SIG-M5 treated with dmso at 0.1 percent for 504 hours (cell line): ENCODE results near the gene ADIPOR2.
A peak's percentile ranks its signal among the peaks of the same experiment; 100 is the strongest.
"Not testable (repeated sequence)": the region's sequence is repeated elsewhere in the genome, so short reads cannot be mapped to it uniquely, and the experiment has no call there.

Experiments
- DNase-seq: peaks from one replicate; lab custom pipeline; 2025; ENCODE audit not compliant: unreplicated experiment; lab: John Stamatoyannopoulos, UW

ADIPOR2 gene

DNA sequence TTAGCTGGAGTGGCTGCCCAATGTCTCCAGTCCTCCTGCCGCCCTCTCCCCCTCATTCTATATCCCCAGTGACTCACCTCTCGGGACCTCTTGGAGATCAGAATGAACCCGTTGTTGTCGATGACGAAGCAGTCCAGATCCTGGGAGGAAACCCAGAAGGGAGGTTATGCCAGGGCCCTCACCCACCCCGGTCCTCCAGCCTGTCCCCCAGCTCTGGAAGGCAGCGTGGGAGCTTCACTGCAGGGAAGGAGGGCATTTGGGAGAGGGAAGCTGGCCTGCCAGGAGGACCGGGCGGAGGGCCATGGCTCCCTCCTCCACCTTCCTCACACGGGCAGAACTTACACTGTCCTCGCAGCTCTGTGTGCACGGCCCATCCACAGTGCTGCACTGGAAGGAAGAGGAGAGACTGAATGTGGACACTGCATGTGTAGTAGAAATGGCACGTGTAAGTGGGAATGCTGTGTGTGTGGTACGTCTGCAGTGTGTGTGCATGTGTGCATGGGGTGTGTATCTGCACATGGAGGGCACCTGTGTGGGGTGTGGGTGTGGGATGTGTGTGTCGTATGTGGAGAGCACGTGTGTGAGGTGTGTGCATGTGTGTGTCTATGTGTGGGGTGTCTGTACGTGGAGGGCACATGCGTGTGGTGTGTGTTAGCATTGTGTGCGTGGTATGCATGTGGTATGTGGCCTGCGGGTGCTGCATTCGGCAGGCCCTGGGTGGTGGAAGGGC lies 119.5 kb downstream of the ADIPOR2 start:
- DNase-seq = peak; percentile 51

DNA sequence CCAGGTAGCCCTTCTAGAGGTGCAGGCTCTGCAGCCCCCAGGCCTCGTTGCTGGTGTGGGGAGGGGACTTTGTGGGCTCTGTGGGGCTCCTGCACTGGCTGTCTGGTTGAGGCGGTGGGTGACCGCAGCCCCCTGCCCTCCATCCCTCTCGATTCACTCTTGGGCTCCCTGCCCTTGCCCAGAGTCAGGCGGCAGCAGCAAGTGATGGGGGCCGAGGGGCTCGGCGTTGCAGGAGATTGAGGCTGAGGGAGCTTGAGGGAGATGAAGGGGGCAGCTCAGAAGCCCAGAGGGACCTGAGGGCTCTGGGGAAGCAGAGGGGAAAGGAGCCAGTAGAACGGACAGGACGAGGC lies 120.0 kb downstream of the ADIPOR2 start:
- DNase-seq = no peak

DNA sequence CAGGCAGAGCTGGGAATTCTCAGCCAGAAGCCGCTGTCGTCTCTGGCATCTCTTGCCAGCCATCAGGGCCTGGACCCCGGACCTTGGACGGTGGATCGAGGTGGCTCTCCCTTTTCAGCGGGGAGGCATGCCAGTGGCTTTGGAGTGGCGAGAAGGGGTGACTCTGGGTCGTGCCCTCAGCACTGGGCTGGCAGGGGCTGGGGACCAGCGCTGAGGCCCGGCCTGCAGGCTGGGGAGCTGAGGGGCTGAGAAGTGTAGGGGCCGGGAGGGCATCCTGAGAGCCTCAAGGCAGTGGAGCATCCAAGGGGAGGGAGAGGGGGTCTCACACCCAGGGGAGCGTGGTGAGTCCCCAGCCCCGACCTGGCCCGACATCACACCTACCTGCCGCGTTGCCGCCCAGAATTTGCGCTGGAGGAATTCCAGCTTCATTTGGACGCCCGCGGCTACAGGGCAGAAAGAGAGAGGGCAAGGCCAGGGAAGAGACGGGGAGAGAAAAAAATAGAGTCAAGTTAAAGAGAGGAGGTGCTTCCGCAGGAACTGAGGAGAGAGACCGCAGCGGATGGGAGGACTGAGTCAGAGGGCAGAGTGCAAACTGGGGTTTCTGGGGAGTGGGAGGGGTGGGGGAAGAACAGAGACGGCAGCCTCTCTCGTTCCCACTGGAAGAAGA lies 120.5 kb downstream of the ADIPOR2 start:
- DNase-seq = peak; percentile 97

DNA sequence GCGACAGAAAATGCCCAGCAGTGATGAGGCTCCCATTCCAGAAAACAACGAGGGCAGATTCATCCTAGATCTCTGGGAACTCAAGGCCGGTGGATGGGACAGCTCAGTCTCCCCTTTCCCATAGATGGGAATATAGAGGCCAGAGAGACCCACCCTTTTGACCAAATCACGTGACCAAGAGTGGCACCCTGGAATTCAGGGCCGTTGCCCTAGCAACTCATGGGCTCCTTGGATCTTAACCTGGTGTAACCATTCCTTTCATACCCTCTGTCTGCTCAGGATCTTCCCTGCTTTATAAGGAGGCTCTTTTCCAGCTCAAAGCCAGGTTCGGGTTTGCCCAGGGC lies 121.0 kb downstream of the ADIPOR2 start:
- DNase-seq = peak; percentile 80

DNA sequence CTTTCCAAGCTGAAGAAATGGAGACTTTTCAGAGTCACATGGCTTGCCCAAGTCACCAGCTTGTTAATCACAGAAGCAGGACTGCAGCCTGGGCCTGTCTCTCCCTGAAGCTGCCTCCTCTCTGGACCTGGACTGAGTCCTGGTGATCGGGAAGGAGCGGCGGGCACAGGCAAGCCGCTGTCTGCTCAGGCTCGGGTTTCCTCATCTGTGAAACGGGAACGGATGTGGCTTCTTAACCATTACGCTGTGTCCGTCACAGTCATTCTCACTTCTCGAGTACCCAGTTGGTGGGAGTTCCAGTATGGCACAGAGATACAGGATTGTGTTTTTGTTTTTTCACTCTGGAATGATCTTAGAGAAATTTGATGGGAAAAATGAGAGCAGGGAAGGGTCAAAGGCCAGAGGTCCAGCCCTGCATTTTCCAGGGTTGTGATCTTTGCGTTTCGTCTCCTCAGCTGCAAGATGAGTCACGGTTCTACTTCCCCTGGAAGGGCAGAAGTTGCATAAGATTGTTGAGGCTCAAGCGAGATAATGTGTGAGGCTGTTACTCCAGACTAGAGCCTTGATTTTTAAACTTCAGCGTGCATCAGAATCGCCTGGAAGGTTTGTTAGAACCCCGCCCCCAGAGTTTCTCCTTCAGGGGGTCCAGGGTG lies 121.9 kb downstream of the ADIPOR2 start:
- DNase-seq = peak; percentile 96

DNA sequence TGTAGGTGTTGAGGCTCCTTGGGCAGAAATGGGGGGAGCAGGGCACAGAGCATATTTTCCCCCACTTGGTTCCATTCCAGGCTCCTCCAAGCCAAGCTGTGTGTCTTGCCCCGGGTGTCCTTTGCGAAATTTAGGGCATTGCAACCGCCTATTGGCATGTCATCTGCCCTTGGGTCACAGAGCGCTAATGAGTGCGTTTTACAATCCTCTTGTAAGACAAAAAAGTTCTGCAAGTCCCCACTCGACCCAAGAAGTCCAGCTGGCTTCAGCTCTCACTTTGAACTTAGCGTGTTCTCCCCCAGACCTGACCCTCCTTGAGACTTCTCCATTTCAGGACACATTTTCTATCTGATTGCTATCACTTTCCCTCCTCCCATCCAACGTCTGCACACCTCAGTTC lies 123.4 kb downstream of the ADIPOR2 start:
- peak; percentile 57 for DNase-seq

DNA sequence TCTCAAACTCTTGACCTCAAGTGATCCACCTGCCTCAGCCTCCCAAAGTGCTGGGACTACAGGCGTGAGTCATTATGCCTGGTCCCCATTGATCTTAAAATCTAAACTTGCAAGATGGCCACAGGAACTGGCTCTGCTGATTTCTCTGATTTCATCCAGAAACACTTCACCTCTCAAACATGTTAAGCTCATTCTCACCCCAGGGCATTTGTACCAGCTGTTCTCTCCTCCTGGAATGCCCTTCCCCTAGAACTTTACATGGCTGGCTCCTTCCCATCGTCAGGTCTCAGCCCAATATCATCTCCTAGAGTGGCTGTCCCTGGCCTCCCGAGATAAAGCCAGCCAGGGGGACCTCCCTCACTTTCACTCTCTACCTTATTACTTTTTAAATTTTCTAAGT lies 124.2 kb downstream of the ADIPOR2 start:
- no peak for DNase-seq

DNA sequence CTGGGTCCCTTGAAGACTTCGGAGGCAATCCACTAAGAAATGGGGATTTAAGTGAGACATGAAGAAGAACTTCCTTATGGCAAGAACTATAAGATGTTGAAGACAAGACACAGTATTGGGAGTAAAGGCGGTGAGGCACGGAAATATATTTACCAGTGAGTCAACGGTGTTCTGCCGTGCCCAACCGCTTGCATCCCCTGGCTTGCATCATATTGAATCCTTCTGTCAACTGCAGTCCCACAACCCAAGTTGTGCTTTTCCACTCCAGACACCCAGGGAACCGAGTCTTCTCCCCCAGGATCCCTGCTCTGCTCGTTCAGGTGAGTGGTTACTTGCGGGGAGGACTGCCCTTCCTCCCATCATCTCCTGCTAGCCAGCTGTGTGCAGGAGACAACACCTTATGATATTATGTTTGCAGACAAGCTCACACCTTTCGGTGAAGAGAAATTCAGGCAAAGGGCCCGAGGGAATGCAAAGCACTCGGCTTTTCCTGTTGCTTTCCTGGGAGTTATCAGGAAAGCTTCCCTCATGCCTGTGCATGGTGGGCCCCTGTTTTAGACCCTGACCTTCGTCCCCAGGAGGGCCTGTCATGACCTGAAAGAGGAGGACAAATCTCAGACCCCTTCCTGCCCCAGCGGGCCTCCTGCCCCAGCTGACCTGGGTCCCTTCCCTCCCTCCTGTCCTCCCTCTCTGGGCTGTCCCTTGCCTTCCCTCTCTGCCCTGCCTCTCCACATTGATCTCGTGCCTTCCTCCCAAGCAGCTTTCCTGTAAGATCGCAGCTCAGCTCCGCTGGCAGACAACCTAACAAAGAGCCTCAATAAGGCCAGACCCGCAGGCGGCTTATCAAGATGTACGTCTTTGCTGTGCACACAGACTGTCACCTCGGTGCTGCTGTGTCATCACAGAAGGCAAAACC lies 125.2 kb downstream of the ADIPOR2 start:
- DNase-seq = peak; percentile 80

DNA sequence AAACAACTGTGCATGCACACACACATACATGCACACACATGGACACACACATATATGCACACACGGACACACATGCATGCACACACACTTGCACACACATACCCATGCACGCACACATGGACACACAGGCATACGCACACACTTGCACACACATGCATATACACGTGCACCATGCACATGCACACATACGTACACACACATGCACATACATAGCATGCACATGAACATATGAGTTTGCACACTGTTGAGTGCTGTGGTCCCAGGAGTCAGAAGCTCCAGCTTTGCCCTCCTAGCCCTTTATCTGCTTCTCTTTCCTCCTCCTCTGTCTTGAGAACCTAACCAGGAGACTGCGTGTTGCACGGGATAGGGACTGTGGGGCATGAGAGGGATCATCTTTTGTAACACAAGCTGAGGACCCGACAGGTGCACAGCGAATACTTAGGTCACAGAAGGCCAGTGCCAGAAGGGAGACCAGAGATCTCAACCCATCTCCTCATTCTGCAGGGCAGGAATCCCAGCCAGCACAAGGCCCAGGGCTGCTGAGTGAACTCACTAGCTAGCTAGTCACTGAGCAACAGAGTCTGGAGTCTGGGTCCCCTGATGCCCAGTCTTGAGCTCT lies 126.0 kb downstream of the ADIPOR2 start:
- DNase-seq = no peak

DNA sequence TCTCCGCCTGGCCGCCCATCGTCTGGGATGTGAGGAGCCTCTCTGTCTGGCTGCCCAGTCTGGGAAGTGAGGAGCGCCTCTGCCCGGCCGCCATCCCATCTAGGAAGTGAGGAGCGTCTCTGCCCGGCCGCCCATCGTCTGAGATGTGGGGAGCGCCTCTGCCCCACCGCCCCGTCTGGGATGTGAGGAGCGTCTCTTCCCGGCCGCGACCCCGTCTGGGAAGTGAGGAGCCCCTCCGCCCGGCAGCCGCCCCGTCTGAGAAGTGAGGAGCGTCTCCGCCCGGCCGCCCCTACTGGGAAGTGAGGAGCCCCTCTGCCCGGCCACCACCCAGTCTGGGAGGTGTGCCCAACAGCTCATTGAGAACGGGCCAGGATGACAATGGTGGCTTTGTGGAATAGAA lies 127.1 kb downstream of the ADIPOR2 start:
- DNase-seq = not testable (repeated sequence)

DNA sequence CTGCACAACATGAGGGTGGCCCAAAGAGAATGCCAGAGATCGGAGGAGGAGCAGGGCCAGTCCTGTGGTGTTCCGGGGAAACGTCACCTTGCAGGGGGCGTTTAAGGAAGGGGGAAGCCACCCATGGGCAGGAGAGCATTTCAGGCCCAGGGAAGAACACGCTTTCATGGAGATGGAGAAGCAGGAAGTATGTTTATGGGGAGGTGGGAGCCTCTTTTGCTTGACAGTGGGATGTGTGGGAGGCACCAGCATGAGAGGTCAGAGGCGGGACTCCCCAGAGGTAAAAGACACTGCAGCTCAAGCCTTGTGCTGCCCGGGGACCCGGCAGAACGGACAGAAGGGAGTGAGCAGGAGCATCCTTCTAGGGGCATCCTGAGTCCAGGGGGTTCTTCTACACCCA lies 128.2 kb downstream of the ADIPOR2 start:
- no peak for DNase-seq

DNA sequence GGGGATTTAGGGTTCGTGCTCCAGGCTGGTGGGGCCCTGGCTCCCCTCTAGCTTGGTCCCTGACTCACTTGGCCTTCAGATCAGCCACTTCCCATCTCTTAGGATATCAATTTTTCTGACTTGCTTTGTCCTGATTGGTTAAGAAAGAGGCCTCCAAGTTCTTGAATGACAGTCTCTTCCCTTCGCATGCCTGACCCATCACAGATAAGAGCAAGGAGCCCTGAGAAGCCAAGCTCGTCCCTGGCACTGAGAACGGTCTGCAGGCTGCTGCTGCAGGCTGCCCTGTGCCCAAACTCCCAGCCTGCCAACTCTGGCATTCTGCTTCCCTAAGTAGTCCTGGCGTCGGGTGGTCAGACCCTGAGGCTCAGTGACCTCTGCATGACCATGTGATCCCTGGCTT lies 128.7 kb downstream of the ADIPOR2 start:
- peak; percentile 27 for DNase-seq

DNA sequence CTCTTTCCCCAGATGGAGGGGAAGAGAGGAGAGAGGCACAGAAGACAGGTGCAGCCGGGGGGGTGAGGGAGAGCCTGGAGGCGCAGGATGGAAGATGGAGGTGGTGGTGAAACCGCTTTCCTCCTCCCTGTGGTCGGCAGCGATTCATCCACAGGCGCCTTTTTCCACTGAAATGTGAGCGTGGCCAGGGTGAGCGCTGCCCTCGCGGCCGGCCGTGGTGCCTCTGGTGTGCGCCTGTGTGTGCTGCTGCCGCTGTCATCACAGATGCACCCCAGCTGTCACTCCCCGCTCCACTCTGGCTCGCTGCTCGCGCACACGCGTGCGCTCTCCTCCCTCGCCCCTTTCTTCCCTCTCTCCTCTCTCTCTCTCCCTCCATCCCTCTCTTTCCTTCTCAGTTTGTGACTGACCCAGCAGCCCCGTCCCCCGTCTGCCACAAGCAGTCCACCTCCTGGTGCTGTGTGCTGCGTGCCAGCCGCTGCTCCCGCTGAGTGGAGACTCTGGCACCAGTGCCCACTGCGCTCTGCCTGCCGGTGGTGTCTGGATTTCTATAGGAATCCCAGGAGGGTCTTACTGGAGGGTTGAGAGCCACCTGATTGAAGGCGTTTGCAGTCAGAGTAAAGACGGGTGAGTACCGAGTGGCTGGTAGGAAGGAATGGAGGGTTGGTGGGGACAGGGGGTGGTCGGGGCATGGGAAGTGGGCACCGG lies 129.5 kb downstream of the ADIPOR2 start, which contains the start of gene LRTM2:
LRTM2 (plus strand) TSS at position 375 of the 705 bp plus-strand sequence. CDS start 7,584 bp downstream, outside the sequence.
- no peak for DNase-seq

DNA sequence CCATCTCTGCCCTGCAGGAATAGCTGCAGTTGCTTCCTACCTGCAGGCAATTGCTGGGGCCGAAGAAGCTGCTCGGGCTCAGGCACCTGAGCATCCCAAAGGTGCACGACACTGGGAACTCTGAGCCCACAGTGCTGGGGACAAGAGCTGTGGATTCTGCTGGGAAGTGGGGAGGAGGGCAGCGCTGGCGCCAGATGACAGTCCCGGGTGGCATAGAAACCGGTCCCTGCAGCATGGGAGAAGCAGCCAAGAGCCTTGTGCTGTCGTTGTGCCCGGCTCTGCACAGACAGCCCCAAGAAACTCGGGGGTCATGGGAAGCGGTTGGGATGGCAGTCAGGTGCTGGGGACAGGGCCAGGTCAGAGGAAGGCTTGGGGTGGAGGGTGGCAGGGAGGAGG lies 130.0 kb downstream of the ADIPOR2 start:
- DNase-seq = no peak

DNA sequence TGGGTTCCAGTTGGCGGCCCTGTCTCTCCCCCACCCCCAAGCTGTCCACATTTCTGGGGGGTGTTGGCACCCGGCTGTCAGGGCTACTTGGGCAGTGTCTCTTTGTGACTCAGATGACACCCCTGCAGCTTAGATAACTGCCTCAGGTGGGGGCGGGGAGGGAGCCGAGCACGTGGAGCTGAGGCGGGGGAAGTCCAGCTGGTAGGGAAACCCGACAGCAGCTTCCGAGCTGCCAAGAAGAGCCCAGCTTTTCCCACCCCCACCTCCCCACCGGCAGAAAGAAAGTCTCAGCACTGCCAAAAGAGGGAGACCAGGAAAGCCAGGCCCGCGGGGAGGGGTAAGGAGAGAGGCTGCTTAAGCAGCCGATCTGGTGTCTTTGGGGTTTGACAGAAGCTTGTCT lies 130.9 kb downstream of the ADIPOR2 start:
- DNase-seq = no peak

DNA sequence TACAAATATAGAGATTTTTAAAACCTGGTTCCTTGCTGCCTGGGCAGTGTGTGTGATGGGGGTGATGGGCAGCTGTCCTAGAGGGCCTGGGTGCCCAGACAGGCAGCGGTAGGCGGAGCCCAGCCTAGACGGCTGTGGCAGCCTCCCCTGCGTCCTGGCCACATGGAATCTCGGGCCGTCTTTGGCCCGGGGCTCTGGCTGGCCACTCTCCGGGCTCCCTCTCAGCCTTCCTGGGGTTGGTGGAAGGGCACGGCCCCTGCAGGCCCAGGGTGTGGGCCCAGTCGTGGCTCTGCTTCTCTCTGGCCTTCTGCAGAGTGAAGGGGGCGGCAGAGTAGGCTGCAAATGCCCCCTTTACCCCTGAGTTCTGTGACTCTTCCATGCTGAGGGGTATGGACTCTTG lies 131.8 kb downstream of the ADIPOR2 start:
- DNase-seq = no peak

DNA sequence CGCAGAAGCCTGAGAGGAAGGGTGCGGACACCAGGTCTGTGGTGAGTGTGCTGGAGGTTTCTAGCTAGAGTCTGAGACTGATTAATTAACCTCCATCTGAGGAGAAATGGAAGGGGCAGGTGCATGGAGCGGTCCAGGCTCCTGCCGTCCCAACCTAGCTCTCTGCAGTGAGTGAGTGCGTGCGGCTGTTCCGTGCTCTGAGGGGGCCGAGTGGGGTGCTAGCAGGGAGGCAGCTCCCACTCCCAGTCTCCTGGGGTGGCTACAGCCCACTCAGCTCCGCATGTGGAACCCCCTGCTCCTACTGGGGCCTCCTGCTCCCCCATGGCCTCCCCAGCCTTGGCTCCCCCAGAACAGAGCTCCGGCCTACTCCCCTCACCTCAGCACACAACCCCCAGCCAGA lies 132.4 kb downstream of the ADIPOR2 start:
- no peak for DNase-seq

DNA sequence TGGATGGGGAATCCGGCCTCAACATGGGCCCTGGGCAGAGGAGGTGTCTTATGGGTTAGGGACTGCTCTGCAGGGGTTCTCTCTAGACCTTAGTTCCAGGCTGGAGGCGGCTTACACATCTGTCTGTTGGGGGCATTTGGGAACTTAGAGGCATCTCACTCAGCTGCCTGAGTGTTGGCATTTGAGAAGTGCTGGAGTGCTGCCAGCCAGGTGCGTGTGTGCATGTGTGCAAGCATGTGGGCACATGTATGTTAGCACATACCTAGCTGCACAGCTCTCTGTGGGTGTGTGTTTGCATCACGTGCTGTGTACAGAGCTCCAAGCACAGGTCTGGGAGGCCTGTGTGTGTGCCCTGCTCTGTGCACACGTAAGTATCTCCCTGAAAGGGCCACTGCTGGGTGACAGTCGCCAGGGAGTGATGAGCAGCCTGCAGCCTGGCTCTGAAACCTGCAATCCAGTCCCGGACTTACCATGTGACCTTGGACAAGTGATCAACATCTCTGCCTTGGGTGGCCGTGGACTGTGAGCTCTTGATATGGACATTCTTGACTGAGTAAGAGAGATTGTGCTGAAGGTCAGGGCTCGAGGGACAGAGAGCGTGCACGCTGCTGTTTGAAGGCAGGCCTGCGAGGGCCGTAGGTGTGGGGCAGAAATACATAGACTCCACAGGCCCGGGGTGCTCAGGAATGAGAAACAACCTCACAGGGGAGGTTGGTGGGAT lies 134.7 kb downstream of the ADIPOR2 start:
- DNase-seq = no peak

DNA sequence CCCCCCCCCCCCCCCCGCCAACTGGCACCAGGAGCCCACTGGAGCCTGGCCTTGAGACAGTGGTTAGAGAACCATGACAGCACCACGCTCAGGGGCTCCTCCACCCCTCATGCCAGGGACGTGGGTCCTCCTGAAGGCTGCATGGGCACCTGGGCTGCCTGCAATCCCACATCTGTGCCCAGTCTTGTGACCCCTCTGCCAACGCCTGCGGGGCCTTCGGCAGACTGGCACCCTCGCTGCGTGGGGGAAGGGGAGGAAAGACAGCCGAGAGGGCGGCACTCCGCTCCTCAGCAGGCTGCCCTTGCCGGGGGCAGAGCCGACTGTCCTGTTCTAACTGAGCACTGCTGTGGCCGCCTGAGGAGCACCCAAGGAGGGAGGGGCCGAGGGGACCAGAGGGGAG lies 135.5 kb downstream of the ADIPOR2 start:
- DNase-seq = no peak
